Loucy (cell line): ENCODE measurements around the gene PIM3.

Experiments used
- CTCF ChIP-seq: fragments of 200-600 bp; sonication (generic); conservative IDR thresholded peaks from 2 replicates; pipeline ENCODE4 v1.5.1; 2014; ENCODE audit warnings: mild to moderate bottlenecking, antibody characterized with exemption, low read length
- EZH2phosphoT487 ChIP-seq: fragments of 200-600 bp; IDR thresholded peaks from 2 replicates; pipeline ENCODE4 v1.6.1; 2018; ENCODE audit warnings: antibody characterized with exemption, mild to moderate bottlenecking, moderate library complexity, borderline replicate concordance

GRCh38 chr22:49964136-49965090 lies 3.8 kb downstream of the PIM3 start:
- TF ChIP-seq CTCF: no peak
- TF ChIP-seq EZH2phosphoT487: no peak
